22Rv1 (cell line): ENCODE data around the gene FOXO1.

Experiments used
- H3K27ac ChIP-seq: fragments of 450-650 bp; 2 replicates; pipeline ENCODE4 v1.5.1; 2017
- ZFX ChIP-seq: fragments of 450-650 bp; IDR thresholded peaks from 2 replicates; pipeline ENCODE4 v1.6.1; 2017; ENCODE audit warnings: antibody characterized with exemption, borderline replicate concordance
- TF ChIP-seq, protein P1 (sequence below): fragments of 450-650 bp; IDR thresholded peaks from 2 replicates; pipeline ENCODE4 v1.5.1; 2017; ENCODE audit warnings: mild to moderate bottlenecking

The FOXO1 gene

DNA sequence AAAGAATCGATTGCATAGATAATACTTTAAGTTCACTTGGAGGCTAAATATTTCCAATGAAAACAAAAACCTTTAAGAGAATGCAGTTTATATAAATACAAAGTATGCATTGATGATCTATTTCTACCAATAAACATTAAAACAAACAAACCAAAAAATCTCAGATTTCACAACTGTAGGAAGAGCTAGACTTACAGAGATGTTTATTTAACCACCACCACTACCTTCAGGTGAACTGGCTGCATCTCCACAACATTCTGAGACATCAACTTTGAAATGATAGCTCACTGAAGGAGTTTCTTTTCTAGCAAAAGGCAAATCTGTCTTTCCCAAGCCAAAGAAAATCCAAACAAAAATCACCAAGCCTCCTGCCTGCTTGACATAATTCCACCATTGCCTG is 44.2 kb downstream of the FOXO1 start:
- no peak for TF ChIP-seq ZFX
- TF ChIP-seq, protein P1, sequence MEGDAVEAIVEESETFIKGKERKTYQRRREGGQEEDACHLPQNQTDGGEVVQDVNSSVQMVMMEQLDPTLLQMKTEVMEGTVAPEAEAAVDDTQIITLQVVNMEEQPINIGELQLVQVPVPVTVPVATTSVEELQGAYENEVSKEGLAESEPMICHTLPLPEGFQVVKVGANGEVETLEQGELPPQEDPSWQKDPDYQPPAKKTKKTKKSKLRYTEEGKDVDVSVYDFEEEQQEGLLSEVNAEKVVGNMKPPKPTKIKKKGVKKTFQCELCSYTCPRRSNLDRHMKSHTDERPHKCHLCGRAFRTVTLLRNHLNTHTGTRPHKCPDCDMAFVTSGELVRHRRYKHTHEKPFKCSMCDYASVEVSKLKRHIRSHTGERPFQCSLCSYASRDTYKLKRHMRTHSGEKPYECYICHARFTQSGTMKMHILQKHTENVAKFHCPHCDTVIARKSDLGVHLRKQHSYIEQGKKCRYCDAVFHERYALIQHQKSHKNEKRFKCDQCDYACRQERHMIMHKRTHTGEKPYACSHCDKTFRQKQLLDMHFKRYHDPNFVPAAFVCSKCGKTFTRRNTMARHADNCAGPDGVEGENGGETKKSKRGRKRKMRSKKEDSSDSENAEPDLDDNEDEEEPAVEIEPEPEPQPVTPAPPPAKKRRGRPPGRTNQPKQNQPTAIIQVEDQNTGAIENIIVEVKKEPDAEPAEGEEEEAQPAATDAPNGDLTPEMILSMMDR = no peak
- no peak overlapping the region for H3K27ac ChIP-seq

DNA sequence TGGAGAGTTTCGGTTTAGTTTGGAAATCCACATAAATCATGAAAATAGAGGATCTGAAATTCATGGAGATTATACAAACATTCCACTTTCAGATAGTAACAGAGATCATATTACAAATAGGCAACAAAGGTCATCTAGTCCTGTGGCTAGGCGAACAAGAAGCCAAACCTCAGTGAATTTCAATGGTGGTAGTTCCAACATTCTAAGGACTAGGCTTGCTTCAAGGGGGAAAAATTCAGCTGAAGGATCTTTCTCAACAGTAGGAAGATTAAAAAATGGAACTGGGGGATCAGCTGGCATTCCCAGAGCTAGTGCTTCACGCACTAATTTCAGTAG is 47.0 kb downstream of the FOXO1 start:
- H3K27ac ChIP-seq = no peak overlapping the region
- TF ChIP-seq, protein P1 = no peak
- no peak for TF ChIP-seq ZFX

DNA sequence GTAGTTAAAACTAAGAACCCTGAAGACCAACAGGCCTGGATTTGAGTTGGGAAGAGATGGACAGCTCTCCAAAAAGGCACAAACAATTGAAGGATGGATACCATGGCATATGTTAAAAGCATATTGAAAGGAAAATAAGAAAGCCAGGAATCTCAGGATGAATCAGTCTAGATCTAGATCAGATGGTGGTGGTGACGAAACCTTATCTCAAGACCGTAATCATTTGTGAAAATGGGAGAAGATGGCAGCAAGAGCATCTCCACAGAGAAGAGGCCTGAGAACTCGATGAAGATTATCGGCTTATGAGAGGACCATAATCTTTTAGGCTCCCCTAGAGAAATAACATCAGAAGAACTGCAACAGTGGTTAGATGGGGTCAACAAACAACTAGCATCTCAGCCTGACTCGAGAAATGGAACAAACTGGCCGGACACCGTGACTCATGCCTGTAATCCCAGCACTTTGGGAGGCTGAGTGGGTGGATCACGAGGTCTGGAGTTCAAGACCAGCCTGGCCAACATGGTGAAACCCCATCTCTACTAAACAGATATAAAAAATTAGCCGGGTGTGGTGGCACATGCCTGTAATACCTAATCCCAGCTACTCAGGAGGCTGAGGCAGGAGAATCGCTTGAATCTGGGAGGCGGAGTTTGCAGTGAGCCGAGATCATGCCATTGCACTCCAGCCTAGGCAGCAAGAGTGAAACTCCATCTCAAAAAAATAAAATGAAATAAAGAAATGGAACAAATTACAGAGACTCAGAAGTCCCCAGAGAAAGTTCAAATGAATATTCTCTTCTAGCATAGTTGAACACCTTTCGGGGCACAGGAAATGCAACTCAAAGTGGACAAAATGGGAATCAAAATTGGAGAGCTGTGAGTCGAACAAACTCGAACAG is 47.6 kb downstream of the FOXO1 start:
- H3K27ac ChIP-seq = no peak overlapping the region
- no peak for TF ChIP-seq ZFX
- TF ChIP-seq, protein P1 = no peak

DNA sequence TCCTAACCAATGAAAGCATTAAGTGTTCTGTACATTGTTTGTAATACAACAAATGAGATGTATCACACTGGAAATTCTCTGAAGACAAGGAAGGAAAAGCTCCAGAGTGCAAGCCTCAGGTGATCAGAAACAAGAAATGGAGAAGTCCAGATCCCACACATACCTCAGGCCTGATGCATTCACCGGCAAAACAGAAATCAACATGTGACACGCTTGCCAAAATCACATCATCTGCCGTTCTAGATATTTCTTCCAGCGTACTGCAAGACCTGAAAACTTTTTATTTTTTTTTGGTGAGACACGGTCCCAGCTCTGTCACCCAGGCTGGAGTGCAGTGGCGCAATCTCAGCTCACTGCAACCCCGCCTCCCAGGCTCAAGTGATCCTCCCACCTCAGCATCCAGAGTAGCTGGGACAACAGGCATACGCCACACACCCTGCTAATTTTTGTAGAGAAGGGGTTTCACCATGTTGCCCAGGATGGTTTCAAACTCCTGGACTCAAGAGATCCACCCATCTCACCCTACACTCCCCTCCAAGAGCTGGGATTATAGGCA is 48.6 kb downstream of the FOXO1 start:
- TF ChIP-seq, protein P1 = no peak
- no peak overlapping the region for H3K27ac ChIP-seq

DNA sequence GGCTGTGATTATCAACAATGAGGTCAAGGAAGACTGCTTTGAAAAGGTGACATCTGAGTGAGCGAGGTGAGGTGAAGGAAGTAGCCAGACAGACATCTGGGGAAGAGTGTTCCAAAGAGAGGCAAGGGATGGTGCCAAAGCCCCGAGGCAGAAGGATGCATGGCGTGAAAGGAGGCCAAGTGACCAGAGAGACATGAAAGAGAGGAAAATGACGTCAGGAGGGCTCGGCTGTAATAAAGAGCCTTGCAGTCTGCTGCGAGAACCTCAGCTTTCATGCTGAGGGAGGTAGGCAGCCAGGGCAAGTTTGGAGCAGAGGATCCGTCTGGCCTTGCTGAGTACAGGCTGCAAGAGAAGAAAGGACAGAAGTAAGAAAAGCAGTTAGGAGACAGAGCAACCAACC is 50.8 kb downstream of the FOXO1 start:
- TF ChIP-seq, protein P1 = no peak
- no peak for TF ChIP-seq ZFX
- no peak overlapping the region for H3K27ac ChIP-seq

DNA sequence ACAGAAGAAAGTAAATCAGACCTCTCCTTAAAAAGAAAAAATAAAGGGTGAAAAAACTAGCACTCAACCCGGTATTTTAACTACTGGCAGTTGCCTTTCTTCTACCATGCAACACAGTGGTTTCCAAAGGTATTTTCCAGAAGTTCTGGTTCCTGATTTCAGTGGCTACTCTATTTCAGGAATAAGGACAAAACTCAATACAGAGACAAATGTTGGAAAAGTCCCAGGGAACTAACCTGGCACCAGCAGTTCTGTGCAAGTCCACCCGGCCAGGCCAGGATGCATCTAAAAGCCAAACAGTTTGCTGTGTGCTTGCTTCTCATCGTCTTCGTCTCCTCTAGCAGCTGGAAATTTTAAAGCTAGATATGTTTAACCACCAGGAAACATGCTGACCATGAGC is 52.5 kb downstream of the FOXO1 start:
- TF ChIP-seq, protein P1 = no peak
- TF ChIP-seq ZFX = no peak
- no peak overlapping the region for H3K27ac ChIP-seq

DNA sequence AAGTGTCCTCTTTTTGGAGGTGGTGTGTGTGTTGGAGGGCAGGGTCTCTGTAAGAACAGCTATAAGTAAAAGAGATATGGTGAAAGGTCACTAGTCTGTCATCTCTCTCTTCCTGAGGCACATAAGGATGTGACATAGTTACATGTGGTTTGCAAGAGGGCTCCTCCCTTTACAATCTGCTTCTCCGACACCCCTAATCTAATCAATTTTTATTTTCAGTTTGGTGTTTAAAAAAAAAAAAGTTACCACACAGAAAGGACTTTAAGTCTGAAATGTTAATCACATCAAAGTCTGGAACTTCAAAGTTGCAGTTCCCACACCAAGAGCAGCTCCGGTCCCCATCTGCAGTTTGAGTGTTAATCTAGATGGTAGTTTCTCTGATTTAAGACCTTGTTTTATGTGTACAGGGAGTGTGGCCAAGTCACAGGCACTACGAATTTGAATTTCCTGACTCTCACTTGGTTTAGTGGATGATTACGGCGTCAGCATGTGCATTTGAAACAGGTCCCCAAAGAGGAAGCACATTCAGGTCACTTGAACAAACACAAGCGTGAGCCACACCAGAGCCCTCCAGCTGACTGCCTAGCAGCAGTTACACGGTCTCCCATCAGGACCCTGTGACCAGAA is 53.1 kb downstream of the FOXO1 start:
- H3K27ac ChIP-seq = no peak overlapping the region
- TF ChIP-seq, protein P1 = no peak
- no peak for TF ChIP-seq ZFX
